Sciatic nerve (tissue), 2 donors: Measurements from ENCODE around the gene GPSM3. TPM values are rescaled to one million over a fixed set of nuclear protein-coding genes. Genes with fewer than 3 reads are reported as not detected.
"Not testable (repeated sequence)": the region's sequence is repeated elsewhere in the genome, so short reads cannot be mapped to it uniquely, and the experiment has no call there.

ENCODE experiments used
- ATAC-seq: fragments of 200-7000 bp; cut with Tn5 transposase; one replicate; pipeline ENCODE4 v1.9.1; 2020; ENCODE audit warnings: mild to moderate bottlenecking, moderate library complexity
- DNase-seq: peaks from one replicate; pipeline ENCODE4 v3.0.0-alpha.2; 2020; ENCODE audit warnings: low spot score
- intact Hi-C: fragments of 100-400 bp; cut with DNase I; formaldehyde crosslinking; loops from one replicate; pipeline ENCODE4 v1.14.2; 2022
- total RNA-seq: library from RNA; stranded (reverse); fragmentation: NEBNext Ultra II Directional; extraction: Animal tissue kit (Norgen Biotek cat#: 25700); gene quantifications from one replicate; pipeline ENCODE4 v1.2.1, GENCODE V29; 2021
- donor health status: DM: no; HTN: no; CAD: no.
- donor health status: DM: no; HTN: no; CAD: no.

GPSM3 gene
- total RNA-seq: 20.5 TPM

GRCh38 chr6:32192608-32193039 lies at the start of gene GPSM3:
Gene GPSM3 (minus strand): TSS chr6:32192643. CDS start chr6:32192513, 130 bp downstream.
- intact Hi-C loops: no loop called here
- peak; percentile 80 for DNase-seq
- ATAC-seq: no peak

GRCh38 chr6:32240686-32241085 lies 48.2 kb upstream of the GPSM3 start:
- ATAC-seq (no peak), DNase-seq (no peak)
- intact Hi-C loops: no loop called here

- ATAC-seq (no peak), DNase-seq (no peak)
- intact Hi-C loops: no loop called here
Measured at GRCh38 chr6:32239462-32239861, 47.0 kb upstream of the GPSM3 start.

GRCh38 chr6:32234934-32235333 lies 42.5 kb upstream of the GPSM3 start:
- intact Hi-C loops: no loop called here
- ATAC-seq (no peak), DNase-seq (no peak)

- ATAC-seq (no peak), DNase-seq (no peak)
- intact Hi-C loops: no loop called here
Measured at GRCh38 chr6:32226434-32226833, 34.0 kb upstream of the GPSM3 start.

- ATAC-seq (no peak), DNase-seq (no peak)
- intact Hi-C loops: no loop called here
Measured at GRCh38 chr6:32224696-32225095, 32.3 kb upstream of the GPSM3 start.

- DNase-seq: no peak
- peak; percentile 27 for ATAC-seq
- intact Hi-C loops: no loop called here
Measured at GRCh38 chr6:32223258-32224235, 31.1 kb upstream of the GPSM3 start, which contains the start of gene NOTCH4. Gene NOTCH4 (minus strand): TSS chr6:32224067. CDS start chr6:32223928, 139 bp downstream.

- DNase-seq: no peak
- ATAC-seq: no peak
- intact Hi-C loops: no loop called here
Measured at GRCh38 chr6:32222333-32223230, 30.1 kb upstream of the GPSM3 start.

GRCh38 chr6:32220021-32220420 lies 27.6 kb upstream of the GPSM3 start:
- DNase-seq (no peak), ATAC-seq (no peak)
- intact Hi-C loops: no loop called here

- intact Hi-C loops: no loop called here
- no peak for ATAC-seq
Measured at GRCh38 chr6:32218167-32218566, 25.7 kb upstream of the GPSM3 start.

GRCh38 chr6:32216998-32217397 lies 24.6 kb upstream of the GPSM3 start:
- intact Hi-C loops: no loop called here
- DNase-seq: no peak
- ATAC-seq: no peak

More at GRCh38 chr6:32218167-32218566, 25.7 kb upstream of the GPSM3 start:
- no peak for DNase-seq

GRCh38 chr6:32216285-32216684 lies 23.8 kb upstream of the GPSM3 start:
- ATAC-seq (no peak), DNase-seq (no peak)
- intact Hi-C loops: no loop called here

GRCh38 chr6:32215617-32216016 lies 23.2 kb upstream of the GPSM3 start:
- intact Hi-C loops: no loop called here
- ATAC-seq (no peak), DNase-seq (no peak)

GRCh38 chr6:32214126-32214525 lies 21.7 kb upstream of the GPSM3 start:
- intact Hi-C loops: loop anchor here (5.0 kb wide), 1 partner anchor 1002 kb away; no protein-coding TSS in a partner anchor
- no peak for DNase-seq
- ATAC-seq: no peak

GRCh38 chr6:32213649-32214048 lies 21.2 kb upstream of the GPSM3 start:
- intact Hi-C loops: loop anchor here (5.0 kb wide), 1 partner anchor 1001 kb away; no protein-coding TSS in a partner anchor
- DNase-seq (no peak), ATAC-seq (no peak)

GRCh38 chr6:32212076-32212760 lies 19.8 kb upstream of the GPSM3 start:
- ATAC-seq (no peak), DNase-seq (no peak)
- intact Hi-C loops: loop anchor here (5.0 kb wide), 1 partner anchor 1000 kb away; no protein-coding TSS in a partner anchor

GRCh38 chr6:32211432-32211831 lies 19.0 kb upstream of the GPSM3 start:
- intact Hi-C loops: loop anchor here (5.0 kb wide), 1 partner anchor 999 kb away; no protein-coding TSS in a partner anchor
- DNase-seq, ATAC-seq: not testable (repeated sequence)

- ATAC-seq (no peak), DNase-seq (no peak)
- intact Hi-C loops: loop anchor here (5.0 kb wide), 1 partner anchor 998 kb away; no protein-coding TSS in a partner anchor
Measured at GRCh38 chr6:32210191-32210601, 17.8 kb upstream of the GPSM3 start.

GRCh38 chr6:32208996-32209395 lies 16.6 kb upstream of the GPSM3 start:
- intact Hi-C loops: no loop called here
- DNase-seq (no peak), ATAC-seq (no peak)
